Hepatocyte (in vitro differentiated cells): ENCODE data around the gene SYTL3. TPM values are rescaled to one million over a fixed set of nuclear protein-coding genes. Genes with fewer than 3 reads are reported as not detected.

Source experiments
- DNase-seq: peaks from one replicate; pipeline ENCODE4 v3.0.0-alpha.2; 2016; ENCODE audit warnings: low spot score
- H2AFZ ChIP-seq: fragments of 200-600 bp; sonication (generic); 2 replicates; pipeline ENCODE4 v1.6.0; 2016; ENCODE audit warnings: antibody characterized with exemption, mild to moderate bottlenecking
- H3K27ac ChIP-seq: fragments of 200-600 bp; sonication (generic); 2 replicates; pipeline ENCODE4 v1.5.1; 2016; ENCODE audit warnings: mild to moderate bottlenecking
- H3K27me3 ChIP-seq: fragments of 200-600 bp; sonication (generic); 2 replicates; pipeline ENCODE4 v1.6.1; 2016
- H3K36me3 ChIP-seq: fragments of 200-600 bp; sonication (generic); replicated peaks from 2 replicates; pipeline ENCODE4 v1.5.1; 2016; ENCODE audit warnings: low read depth; ENCODE audit not compliant: insufficient read depth
- H3K4me1 ChIP-seq: fragments of 200-600 bp; sonication (generic); 2 replicates; pipeline ENCODE4 v1.5.1; 2016; ENCODE audit warnings: mild to moderate bottlenecking, moderate library complexity; ENCODE audit not compliant: insufficient read depth
- H3K4me2 ChIP-seq: fragments of 200-600 bp; sonication (generic); 2 replicates; pipeline ENCODE4 v1.6.0; 2016
- H3K4me3 ChIP-seq: fragments of 200-600 bp; sonication (generic); 2 replicates; pipeline ENCODE4 v1.5.1; 2016; ENCODE audit warnings: mild to moderate bottlenecking
- H3K79me2 ChIP-seq: fragments of 200-600 bp; sonication (generic); 2 replicates; pipeline ENCODE4 v1.6.0; 2017; ENCODE audit warnings: mild to moderate bottlenecking
- H3K9me2 ChIP-seq: fragments of 200-600 bp; sonication (generic); replicated peaks from 2 replicates; pipeline ENCODE4 v1.6.0; 2017; ENCODE audit warnings: mild to moderate bottlenecking; ENCODE audit not compliant: insufficient read depth
- H3K9me3 ChIP-seq: fragments of 200-600 bp; sonication (generic); 2 replicates; pipeline ENCODE4 v1.5.1; 2016; ENCODE audit warnings: low read depth, mild to moderate bottlenecking
- H4K20me1 ChIP-seq: fragments of 200-600 bp; sonication (generic); 2 replicates; pipeline ENCODE4 v1.6.0; 2016; ENCODE audit warnings: mild to moderate bottlenecking; ENCODE audit not compliant: insufficient read depth, poor library complexity, severe bottlenecking
- EZH2 ChIP-seq: fragments of 200-600 bp; sonication (generic); IDR thresholded peaks from 2 replicates; pipeline ENCODE4 v1.6.1; 2016; ENCODE audit warnings: antibody characterized with exemption, mild to moderate bottlenecking, borderline replicate concordance
- EZH2phosphoT487 ChIP-seq: fragments of 200-600 bp; sonication (generic); IDR thresholded peaks from one replicate; pipeline ENCODE4 v1.6.1; 2018; ENCODE audit warnings: antibody characterized with exemption, mild to moderate bottlenecking, low read depth, moderate library complexity; ENCODE audit not compliant: unreplicated experiment, severe bottlenecking
- WGBS: methylation state at CpG from one replicate; pipeline ENCODE4 v1.1.6; 2016; ENCODE audit warnings: low lambda C conversion rate; ENCODE audit errors: missing lambda C conversion rate; 5-methylcytosine and 5-hydroxymethylcytosine counted together
- polyA plus RNA-seq: library from polyadenylated mRNA; unstranded; fragments of >200 nt; fragmentation: Nextera tagmentation; extraction: Ambion mirVana; gene quantifications from 2 replicates; pipeline ENCODE4 v1.2.1, GENCODE V29; 2016
- total RNA-seq: library from RNA; depleted of rRNA; stranded (reverse); fragments of >200 nt; gene quantifications from 2 replicates; pipeline ENCODE4 v1.2.3, GENCODE V29; 2014
- TF ChIP-seq, protein P1 (sequence below): fragments of 200-600 bp; sonication (generic); IDR thresholded peaks from 2 replicates; pipeline ENCODE4 v1.5.1; 2016; ENCODE audit warnings: antibody characterized with exemption, mild to moderate bottlenecking; ENCODE audit not compliant: poor library complexity

The SYTL3 gene
- total and polyA plus RNA-seq, 2 experiments from 2014 or later: 1.4 to 1.5 TPM

GRCh38 chr6:158780988-158781691, 131.3 kb downstream of the SYTL3 start:
- TF ChIP-seq EZH2phosphoT487 (no peak), EZH2 (no peak)
- TF ChIP-seq, protein P1, sequence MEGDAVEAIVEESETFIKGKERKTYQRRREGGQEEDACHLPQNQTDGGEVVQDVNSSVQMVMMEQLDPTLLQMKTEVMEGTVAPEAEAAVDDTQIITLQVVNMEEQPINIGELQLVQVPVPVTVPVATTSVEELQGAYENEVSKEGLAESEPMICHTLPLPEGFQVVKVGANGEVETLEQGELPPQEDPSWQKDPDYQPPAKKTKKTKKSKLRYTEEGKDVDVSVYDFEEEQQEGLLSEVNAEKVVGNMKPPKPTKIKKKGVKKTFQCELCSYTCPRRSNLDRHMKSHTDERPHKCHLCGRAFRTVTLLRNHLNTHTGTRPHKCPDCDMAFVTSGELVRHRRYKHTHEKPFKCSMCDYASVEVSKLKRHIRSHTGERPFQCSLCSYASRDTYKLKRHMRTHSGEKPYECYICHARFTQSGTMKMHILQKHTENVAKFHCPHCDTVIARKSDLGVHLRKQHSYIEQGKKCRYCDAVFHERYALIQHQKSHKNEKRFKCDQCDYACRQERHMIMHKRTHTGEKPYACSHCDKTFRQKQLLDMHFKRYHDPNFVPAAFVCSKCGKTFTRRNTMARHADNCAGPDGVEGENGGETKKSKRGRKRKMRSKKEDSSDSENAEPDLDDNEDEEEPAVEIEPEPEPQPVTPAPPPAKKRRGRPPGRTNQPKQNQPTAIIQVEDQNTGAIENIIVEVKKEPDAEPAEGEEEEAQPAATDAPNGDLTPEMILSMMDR: no peak
- Histone ChIP-seq H4K20me1 (peaks cover 27% of the 10 kb centered on the region), H3K27me3 (no peaks in the 10 kb centered on the region), H3K9me2 (no peaks in the 10 kb centered on the region), H3K4me1 (peaks cover 20% of the 10 kb centered on the region), H3K27ac (peak overlapping the region; percentile 82), H3K4me2 (no peak overlapping the region), H3K4me3 (no peak overlapping the region), H2AFZ (no peak overlapping the region), H3K36me3 (peaks cover 20% of the 10 kb centered on the region), H3K9me3 (no peaks in the 10 kb centered on the region), H3K79me2 (peaks cover 97% of the 10 kb centered on the region)
- WGBS: 61% methylated on average over 11 of the region's 11 CpGs
- no peak for DNase-seq

DNA sequence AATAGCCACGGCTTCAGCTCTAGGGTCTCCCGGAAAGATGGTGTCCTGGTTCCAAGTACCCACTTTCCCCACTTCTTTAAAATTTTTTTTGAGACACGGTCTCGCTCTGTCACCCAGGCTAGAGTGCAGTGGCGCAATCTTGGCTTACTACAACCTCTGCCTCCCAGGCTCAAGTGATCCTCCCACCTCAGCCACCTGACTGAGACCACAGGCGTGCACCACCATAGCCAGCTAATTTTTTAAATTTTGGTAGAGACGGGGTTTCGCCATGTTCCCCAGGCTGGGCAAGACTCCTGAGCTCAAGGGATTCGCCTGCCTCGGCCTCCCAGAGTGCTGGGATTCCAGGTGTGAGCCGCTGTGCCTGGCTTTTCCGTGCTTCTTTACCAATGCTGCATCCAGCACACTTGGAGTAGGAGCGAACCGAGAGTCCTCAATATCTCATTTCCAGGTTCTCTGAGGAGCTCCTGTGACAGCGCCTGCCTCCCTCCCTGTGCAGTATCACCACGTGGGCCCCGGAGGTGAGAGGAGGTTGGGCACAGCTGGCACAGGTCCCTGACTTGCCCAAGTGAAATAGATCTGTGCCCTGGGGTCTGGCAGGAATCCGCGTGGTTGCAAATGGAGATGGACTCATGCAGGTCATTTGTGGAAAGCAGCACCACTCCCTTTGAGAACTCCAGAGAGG, 132.0 kb downstream of the SYTL3 start:
- Histone ChIP-seq H3K27me3 (no peaks in the 10 kb centered on the region), H3K9me2 (no peaks in the 10 kb centered on the region), H3K79me2 (peaks cover 96% of the 10 kb centered on the region), H3K4me2 (no peak overlapping the region), H2AFZ (no peak overlapping the region), H3K4me1 (peaks cover 20% of the 10 kb centered on the region), H3K27ac (peak overlapping the region; percentile 82), H4K20me1 (peaks cover 26% of the 10 kb centered on the region), H3K36me3 (peaks cover 20% of the 10 kb centered on the region), H3K4me3 (no peak overlapping the region), H3K9me3 (no peaks in the 10 kb centered on the region)
- TF ChIP-seq, protein P1: no peak
- TF ChIP-seq EZH2 (no peak), EZH2phosphoT487 (no peak)
- no peak for DNase-seq
- 89% methylated on average over 19 of the region's 19 CpGs for WGBS

DNA sequence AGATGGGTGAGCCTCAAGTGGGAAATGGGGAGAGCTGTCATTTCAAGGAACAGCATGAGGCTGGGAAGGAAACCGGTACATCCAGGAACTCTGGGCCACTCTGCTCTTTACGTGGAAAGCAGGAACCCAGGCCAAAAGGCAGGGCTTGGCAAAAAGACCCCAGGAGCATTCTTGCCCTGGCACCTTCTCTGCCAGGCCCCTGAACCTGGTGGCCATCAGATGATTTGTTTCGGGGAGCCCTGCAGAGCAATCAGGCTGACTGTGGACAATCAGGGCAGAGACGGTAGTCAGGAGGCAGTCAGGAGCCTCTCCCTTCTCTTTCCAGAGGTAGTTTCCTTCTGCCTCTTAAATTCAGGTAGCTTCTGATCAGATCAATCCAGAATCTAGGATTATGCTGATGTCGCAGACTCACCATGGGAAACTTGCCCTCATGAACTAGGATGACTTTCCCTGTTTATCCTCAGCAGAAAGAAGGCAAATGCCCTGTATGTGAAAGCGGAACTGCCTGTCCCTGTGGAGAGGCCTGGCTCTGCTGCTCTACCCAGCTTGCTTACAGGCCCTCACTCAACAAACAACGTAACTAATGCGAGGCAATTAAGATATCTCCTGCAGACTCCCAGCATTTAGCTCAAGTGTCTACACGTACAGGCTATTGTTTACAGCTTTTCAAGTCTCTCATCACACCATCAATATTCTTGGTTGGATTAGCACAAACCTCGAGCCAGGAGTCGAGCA, 132.7 kb downstream of the SYTL3 start:
- Histone ChIP-seq H3K9me3 (no peaks in the 10 kb centered on the region), H3K27me3 (no peaks in the 10 kb centered on the region), H3K4me2 (no peak overlapping the region), H3K79me2 (peaks cover 92% of the 10 kb centered on the region), H3K4me1 (peaks cover 24% of the 10 kb centered on the region), H3K9me2 (no peaks in the 10 kb centered on the region), H4K20me1 (peaks cover 21% of the 10 kb centered on the region), H3K4me3 (no peak overlapping the region), H3K27ac (peak overlapping the region; percentile 82), H2AFZ (no peak overlapping the region), H3K36me3 (peaks cover 20% of the 10 kb centered on the region)
- DNase-seq: no peak
- WGBS: 83% methylated on average over 11 of the region's 11 CpGs
- TF ChIP-seq EZH2 (no peak), EZH2phosphoT487 (no peak)

GRCh38 chr6:158783167-158783450, 133.3 kb downstream of the SYTL3 start:
- Histone ChIP-seq H3K9me2 (no peaks in the 10 kb centered on the region), H2AFZ (no peak overlapping the region), H4K20me1 (peaks cover 22% of the 10 kb centered on the region), H3K27me3 (no peaks in the 10 kb centered on the region), H3K9me3 (no peaks in the 10 kb centered on the region), H3K36me3 (peaks cover 20% of the 10 kb centered on the region), H3K4me2 (no peak overlapping the region), H3K27ac (no peak overlapping the region), H3K4me1 (peaks cover 28% of the 10 kb centered on the region), H3K79me2 (peaks cover 92% of the 10 kb centered on the region), H3K4me3 (no peak overlapping the region)
- TF ChIP-seq EZH2 (no peak), EZH2phosphoT487 (no peak)
- TF ChIP-seq, protein P1: no peak
- no peak for DNase-seq
- WGBS: 69% methylated on average over 4 of the region's 4 CpGs
